Loucy (cell line): ENCODE data around the gene ACOT2.

ENCODE experiments used
- EZH2phosphoT487 ChIP-seq: fragments of 200-600 bp; IDR thresholded peaks from 2 replicates; pipeline ENCODE4 v1.6.1; 2018; ENCODE audit warnings: antibody characterized with exemption, mild to moderate bottlenecking, moderate library complexity, borderline replicate concordance
- TF ChIP-seq, protein P1 (sequence below): fragments of 200-600 bp; sonication (generic); conservative IDR thresholded peaks from 2 replicates; pipeline ENCODE4 v1.5.1; 2014; ENCODE audit warnings: mild to moderate bottlenecking, antibody characterized with exemption, low read length

DNA sequence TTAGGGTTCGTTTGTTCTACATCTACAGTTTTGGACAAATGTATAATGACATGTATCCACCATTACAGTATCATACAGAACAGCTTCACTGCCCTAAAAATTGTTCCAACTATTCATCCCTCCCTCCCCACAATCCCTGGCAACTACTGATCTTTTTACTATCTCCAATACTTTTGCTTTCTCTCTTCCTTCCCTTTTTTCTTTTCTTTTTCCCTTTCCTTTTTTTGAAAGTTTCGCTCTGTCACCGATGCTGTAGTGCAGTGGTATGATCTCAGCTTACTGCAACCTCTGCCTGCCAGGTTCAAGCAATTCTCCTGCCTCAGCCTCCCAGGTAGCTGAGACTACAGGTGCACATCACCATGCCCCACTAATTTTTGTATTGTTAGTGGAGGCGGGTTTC lies 20.1 kb downstream of the ACOT2 start:
- TF ChIP-seq, protein P1, sequence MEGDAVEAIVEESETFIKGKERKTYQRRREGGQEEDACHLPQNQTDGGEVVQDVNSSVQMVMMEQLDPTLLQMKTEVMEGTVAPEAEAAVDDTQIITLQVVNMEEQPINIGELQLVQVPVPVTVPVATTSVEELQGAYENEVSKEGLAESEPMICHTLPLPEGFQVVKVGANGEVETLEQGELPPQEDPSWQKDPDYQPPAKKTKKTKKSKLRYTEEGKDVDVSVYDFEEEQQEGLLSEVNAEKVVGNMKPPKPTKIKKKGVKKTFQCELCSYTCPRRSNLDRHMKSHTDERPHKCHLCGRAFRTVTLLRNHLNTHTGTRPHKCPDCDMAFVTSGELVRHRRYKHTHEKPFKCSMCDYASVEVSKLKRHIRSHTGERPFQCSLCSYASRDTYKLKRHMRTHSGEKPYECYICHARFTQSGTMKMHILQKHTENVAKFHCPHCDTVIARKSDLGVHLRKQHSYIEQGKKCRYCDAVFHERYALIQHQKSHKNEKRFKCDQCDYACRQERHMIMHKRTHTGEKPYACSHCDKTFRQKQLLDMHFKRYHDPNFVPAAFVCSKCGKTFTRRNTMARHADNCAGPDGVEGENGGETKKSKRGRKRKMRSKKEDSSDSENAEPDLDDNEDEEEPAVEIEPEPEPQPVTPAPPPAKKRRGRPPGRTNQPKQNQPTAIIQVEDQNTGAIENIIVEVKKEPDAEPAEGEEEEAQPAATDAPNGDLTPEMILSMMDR = no peak
- TF ChIP-seq EZH2phosphoT487 = no peak
